Measurements from ENCODE around the gene OLFM2. TPM values are rescaled to one million over a fixed set of nuclear protein-coding genes. Genes with fewer than 3 reads are reported as not detected.

OLFM2 gene
- total RNA-seq, 1 donor from 2014 or later = 55.0 TPM

GRCh38 chr19:9969688-9969975 is 33.3 kb upstream of the OLFM2 start:
- TF ChIP-seq CTCF (IDR thresholded peaks at IDR 0.05; ENCODE audit: unreplicated experiment) = no peak
- Mint-ChIP-seq H3K36me3 (ENCODE audit: insufficient read depth) (no peaks in the 10 kb centered on the region), H3K4me1 (ENCODE audit: low read depth) (no peaks in the 10 kb centered on the region), H3K9me3 (ENCODE audit: low read depth) (no peaks in the 10 kb centered on the region), H3K27ac (no peak overlapping the region), H3K27me3 (peaks cover 55% of the 10 kb centered on the region), H3K4me3 (ENCODE audit: low read depth) (no peak overlapping the region)
- no peak for DNase-seq (ENCODE audit: low spot score, unreplicated experiment)

GRCh38 chr19:9968820-9969687 is 32.7 kb upstream of the OLFM2 start:
- Mint-ChIP-seq H3K36me3 (ENCODE audit: insufficient read depth) (no peaks in the 10 kb centered on the region), H3K9me3 (ENCODE audit: low read depth) (no peaks in the 10 kb centered on the region), H3K27ac (no peak overlapping the region), H3K4me1 (ENCODE audit: low read depth) (no peaks in the 10 kb centered on the region), H3K27me3 (peaks cover 55% of the 10 kb centered on the region), H3K4me3 (ENCODE audit: low read depth) (no peak overlapping the region)
- no peak for DNase-seq (ENCODE audit: low spot score, unreplicated experiment)
- no peak for TF ChIP-seq CTCF (IDR thresholded peaks at IDR 0.05; ENCODE audit: unreplicated experiment)

DNA sequence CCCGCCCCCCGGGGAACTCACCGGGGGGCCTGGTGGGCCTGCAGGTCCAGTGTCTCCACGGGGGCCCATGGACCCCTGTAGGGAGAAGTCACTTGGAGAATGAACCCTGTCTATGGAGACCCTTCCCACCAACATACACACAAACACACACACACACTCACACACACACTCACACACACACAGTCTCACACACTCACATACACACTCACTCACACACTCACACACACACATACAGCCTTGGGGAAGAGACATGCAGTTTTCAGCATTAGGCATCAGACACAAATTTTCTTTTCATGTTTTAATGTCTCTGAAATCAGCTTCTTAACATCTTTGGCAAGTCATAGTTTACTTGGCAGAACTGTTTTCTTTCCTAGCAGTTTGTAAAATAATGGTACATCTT is 31.0 kb upstream of the OLFM2 start:
- no peaks in the 10 kb centered on the region for H3K9me3 Mint-ChIP-seq (ENCODE audit: low read depth)
- H3K4me3 Mint-ChIP-seq (ENCODE audit: low read depth) = no peak overlapping the region
- TF ChIP-seq CTCF (IDR thresholded peaks at IDR 0.05; ENCODE audit: unreplicated experiment) = no peak
- H3K27ac Mint-ChIP-seq = no peak overlapping the region
- no peaks in the 10 kb centered on the region for H3K36me3 Mint-ChIP-seq (ENCODE audit: insufficient read depth)
- no peaks in the 10 kb centered on the region for H3K4me1 Mint-ChIP-seq (ENCODE audit: low read depth)
- peaks cover 66% of the 10 kb centered on the region for H3K27me3 Mint-ChIP-seq
- DNase-seq (ENCODE audit: low spot score, unreplicated experiment) = no peak

- Mint-ChIP-seq H3K27me3 (peaks cover 58% of the 10 kb centered on the region), H3K36me3 (ENCODE audit: insufficient read depth) (no peaks in the 10 kb centered on the region), H3K4me1 (ENCODE audit: low read depth) (no peaks in the 10 kb centered on the region), H3K4me3 (ENCODE audit: low read depth) (no peak overlapping the region), H3K27ac (no peak overlapping the region), H3K9me3 (ENCODE audit: low read depth) (no peaks in the 10 kb centered on the region)
- TF ChIP-seq CTCF (IDR thresholded peaks at IDR 0.05; ENCODE audit: unreplicated experiment) = no peak
- no peak for DNase-seq (ENCODE audit: low spot score, unreplicated experiment)
Measured at GRCh38 chr19:9966448-9966847, 30.1 kb upstream of the OLFM2 start.

DNA sequence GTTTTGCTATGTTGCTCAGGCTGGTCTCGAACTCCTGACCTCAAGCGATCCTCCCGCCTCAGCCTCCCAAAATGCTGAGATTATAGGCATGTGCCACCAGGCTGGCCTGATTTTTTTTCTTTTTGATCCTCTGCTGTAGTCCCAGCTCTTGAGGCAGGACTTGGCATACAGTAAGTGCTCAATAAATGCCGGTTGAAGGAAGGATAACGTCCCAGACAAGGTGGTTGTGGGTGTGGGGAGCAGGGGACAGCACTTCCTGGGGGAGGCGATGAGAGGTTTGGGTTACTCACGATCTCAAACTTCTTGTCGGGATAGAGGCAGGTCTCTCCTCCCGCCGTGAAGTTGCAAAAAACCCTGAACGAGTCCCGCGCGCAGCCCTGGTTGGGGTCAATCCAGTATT is 29.7 kb upstream of the OLFM2 start:
- H3K36me3 Mint-ChIP-seq (ENCODE audit: insufficient read depth) = no peaks in the 10 kb centered on the region
- H3K9me3 Mint-ChIP-seq (ENCODE audit: low read depth) = no peaks in the 10 kb centered on the region
- H3K4me1 Mint-ChIP-seq (ENCODE audit: low read depth) = no peaks in the 10 kb centered on the region
- no peak overlapping the region for H3K4me3 Mint-ChIP-seq (ENCODE audit: low read depth)
- no peak for DNase-seq (ENCODE audit: low spot score, unreplicated experiment)
- no peak overlapping the region for H3K27ac Mint-ChIP-seq
- TF ChIP-seq CTCF (IDR thresholded peaks at IDR 0.05; ENCODE audit: unreplicated experiment) = no peak
- H3K27me3 Mint-ChIP-seq = peaks cover 55% of the 10 kb centered on the region

All from progenitor cell of endocrine pancreas (in vitro differentiated cells).